Measurements from ENCODE around the gene LRFN5. TPM values are rescaled to one million over a fixed set of nuclear protein-coding genes. Genes with fewer than 3 reads are reported as not detected.
"Not testable (repeated sequence)": the region's sequence is repeated elsewhere in the genome, so short reads cannot be mapped to it uniquely, and the experiment has no call there.

Gene LRFN5
- total RNA-seq, 2 donors from 2014 or later = 0.37 TPM

GRCh38 chr14:41662780-41663472, 56.2 kb downstream of the LRFN5 start:
- Histone ChIP-seq H3K27ac (no peak overlapping the region), H3K9ac (ENCODE audit: low read depth in 2 of 2, low read length in 2 of 2) (no peak overlapping the region), H3K27me3 (no peaks in the 10 kb centered on the region), H3K4me3 (no peak overlapping the region), H3K9me3 (no peaks in the 10 kb centered on the region), H3K4me1 (no peaks in the 10 kb centered on the region), H3K36me3 (no peaks in the 10 kb centered on the region)
- no peak for TF ChIP-seq CTCF (IDR thresholded peaks at IDR 0.05)
- DNase-seq = no peak
- intact Hi-C loops (cut with DNase I) = no loop called here

- no peak for TF ChIP-seq CTCF (IDR thresholded peaks at IDR 0.05)
- Histone ChIP-seq H3K27ac (no peak overlapping the region), H3K4me1 (no peaks in the 10 kb centered on the region), H3K9ac (ENCODE audit: low read depth in 2 of 2, low read length in 2 of 2) (no peak overlapping the region), H3K27me3 (no peaks in the 10 kb centered on the region), H3K4me3 (no peak overlapping the region), H3K36me3 (no peaks in the 10 kb centered on the region), H3K9me3 (no peaks in the 10 kb centered on the region)
- intact Hi-C loops (cut with DNase I) = no loop called here
- no peak for DNase-seq
These were observed 56.8 kb downstream of the LRFN5 start for GRCh38 chr14:41663473-41663850.

GRCh38 chr14:41666301-41666700, 59.6 kb downstream of the LRFN5 start:
- Histone ChIP-seq H3K36me3 (no peaks in the 10 kb centered on the region), H3K9ac (ENCODE audit: low read depth in 2 of 2, low read length in 2 of 2) (no peak overlapping the region), H3K4me1 (no peaks in the 10 kb centered on the region), H3K9me3 (no peaks in the 10 kb centered on the region), H3K4me3 (no peak overlapping the region), H3K27ac (no peak overlapping the region), H3K27me3 (no peaks in the 10 kb centered on the region)
- TF ChIP-seq CTCF (IDR thresholded peaks at IDR 0.05) = no peak
- intact Hi-C loops (cut with DNase I) = no loop called here
- DNase-seq = no peak

- TF ChIP-seq CTCF (IDR thresholded peaks at IDR 0.05) = no peak
- no peak for DNase-seq
These were observed 61.7 kb downstream of the LRFN5 start for GRCh38 chr14:41668356-41668755.

GRCh38 chr14:41673601-41674000, 66.9 kb downstream of the LRFN5 start:
- intact Hi-C loops (cut with DNase I); H3K4me1 ChIP-seq; H3K27me3 ChIP-seq; DNase-seq; H3K9ac ChIP-seq (ENCODE audit: low read depth in 2 of 2, low read length in 2 of 2); H3K9me3 ChIP-seq; H3K27ac ChIP-seq; H3K4me3 ChIP-seq; H3K36me3 ChIP-seq: not testable (repeated sequence)

More at GRCh38 chr14:41668356-41668755, 61.7 kb downstream of the LRFN5 start:
- Histone ChIP-seq H3K27me3 (no peaks in the 10 kb centered on the region), H3K9me3 (no peaks in the 10 kb centered on the region), H3K36me3 (no peaks in the 10 kb centered on the region), H3K4me1 (no peaks in the 10 kb centered on the region), H3K4me3 (no peak overlapping the region), H3K27ac (no peak overlapping the region), H3K9ac (ENCODE audit: low read depth in 2 of 2, low read length in 2 of 2) (no peak overlapping the region)
- intact Hi-C loops (cut with DNase I) = no loop called here

- H3K4me1 ChIP-seq; H3K27ac ChIP-seq; H3K36me3 ChIP-seq; intact Hi-C loops (cut with DNase I); H3K9ac ChIP-seq (ENCODE audit: low read depth in 2 of 2, low read length in 2 of 2); DNase-seq; H3K9me3 ChIP-seq; H3K4me3 ChIP-seq; H3K27me3 ChIP-seq: not testable (repeated sequence)
These were observed 67.9 kb downstream of the LRFN5 start for GRCh38 chr14:41674511-41674971.
